Smooth muscle cell (in vitro differentiated cells): ENCODE measurements around the gene PSMD4. TPM values are rescaled to one million over a fixed set of nuclear protein-coding genes. Genes with fewer than 3 reads are reported as not detected.
A peak's percentile ranks its signal among the peaks of the same experiment; 100 is the strongest.

Source experiments
- DNase-seq: peaks from one replicate; lab custom pipeline; 2025; ENCODE audit not compliant: unreplicated experiment; lab: John Stamatoyannopoulos, UW
- H2AFZ ChIP-seq: fragments of 200-600 bp; sonication (generic); 2 replicates; pipeline ENCODE4 v1.6.0; 2016; ENCODE audit warnings: antibody characterized with exemption, low read depth, mild to moderate bottlenecking
- H3F3A ChIP-seq: fragments of 200-600 bp; sonication (generic); 2 replicates; pipeline ENCODE4 v1.6.0; 2017; ENCODE audit warnings: antibody characterized with exemption, low read depth
- H3K27ac ChIP-seq: fragments of 200-600 bp; sonication (generic); 2 replicates; pipeline ENCODE4 v1.5.1; 2016; ENCODE audit warnings: low read depth, mild to moderate bottlenecking
- H3K27me3 ChIP-seq: fragments of 200-600 bp; sonication (generic); 2 replicates; pipeline ENCODE4 v1.6.1; 2016; ENCODE audit warnings: low read depth, mild to moderate bottlenecking
- H3K36me3 ChIP-seq: fragments of 200-600 bp; sonication (generic); 2 replicates; pipeline ENCODE4 v1.5.1; 2016; ENCODE audit warnings: low read depth
- H3K4me1 ChIP-seq: fragments of 200-600 bp; sonication (generic); 2 replicates; pipeline ENCODE4 v1.5.1; 2016; ENCODE audit warnings: low read depth
- H3K4me2 ChIP-seq: fragments of 200-600 bp; sonication (generic); 2 replicates; pipeline ENCODE4 v1.6.0; 2016; ENCODE audit warnings: mild to moderate bottlenecking
- H3K4me3 ChIP-seq: fragments of 200-600 bp; sonication (generic); 2 replicates; pipeline ENCODE4 v1.5.1; 2016; ENCODE audit warnings: mild to moderate bottlenecking
- H3K79me2 ChIP-seq: fragments of 200-600 bp; sonication (generic); 2 replicates; pipeline ENCODE4 v1.6.0; 2016; ENCODE audit warnings: low read depth, mild to moderate bottlenecking
- H3K9ac ChIP-seq: fragments of 200-600 bp; sonication (generic); 2 replicates; pipeline ENCODE4 v1.6.0; 2016; ENCODE audit warnings: low read depth
- H3K9me3 ChIP-seq: fragments of 200-600 bp; sonication (generic); replicated peaks from 2 replicates; pipeline ENCODE4 v1.5.1; 2016; ENCODE audit warnings: low read depth
- H4K20me1 ChIP-seq: fragments of 200-600 bp; sonication (generic); 2 replicates; pipeline ENCODE4 v1.6.0; 2016; ENCODE audit warnings: low read depth
- CTCF ChIP-seq: fragments of 200-600 bp; sonication (generic); IDR thresholded peaks from 2 replicates; pipeline ENCODE4 v1.5.1; 2017; ENCODE audit warnings: borderline replicate concordance, mild to moderate bottlenecking, antibody characterized with exemption; ENCODE audit not compliant: insufficient read depth, poor library complexity, severe bottlenecking
- WGBS: methylation state at CpG from one replicate; pipeline ENCODE4 v1.1.7; 2016; ENCODE audit warnings: low lambda C conversion rate; 5-methylcytosine and 5-hydroxymethylcytosine counted together
- polyA plus RNA-seq: library from polyadenylated mRNA; unstranded; fragments of >200 nt; fragmentation: Nextera tagmentation; extraction: Ambion mirVana; gene quantifications from 2 replicates; pipeline ENCODE4 v1.2.1, GENCODE V29; 2016
- total RNA-seq: library from RNA; depleted of rRNA; stranded (reverse); fragments of >200 nt; gene quantifications from 2 replicates; pipeline ENCODE4 v1.2.3, GENCODE V29; 2014

Gene PSMD4
- total and polyA plus RNA-seq, 2 experiments from 2014 or later, result 109 to 198 TPM

DNA sequence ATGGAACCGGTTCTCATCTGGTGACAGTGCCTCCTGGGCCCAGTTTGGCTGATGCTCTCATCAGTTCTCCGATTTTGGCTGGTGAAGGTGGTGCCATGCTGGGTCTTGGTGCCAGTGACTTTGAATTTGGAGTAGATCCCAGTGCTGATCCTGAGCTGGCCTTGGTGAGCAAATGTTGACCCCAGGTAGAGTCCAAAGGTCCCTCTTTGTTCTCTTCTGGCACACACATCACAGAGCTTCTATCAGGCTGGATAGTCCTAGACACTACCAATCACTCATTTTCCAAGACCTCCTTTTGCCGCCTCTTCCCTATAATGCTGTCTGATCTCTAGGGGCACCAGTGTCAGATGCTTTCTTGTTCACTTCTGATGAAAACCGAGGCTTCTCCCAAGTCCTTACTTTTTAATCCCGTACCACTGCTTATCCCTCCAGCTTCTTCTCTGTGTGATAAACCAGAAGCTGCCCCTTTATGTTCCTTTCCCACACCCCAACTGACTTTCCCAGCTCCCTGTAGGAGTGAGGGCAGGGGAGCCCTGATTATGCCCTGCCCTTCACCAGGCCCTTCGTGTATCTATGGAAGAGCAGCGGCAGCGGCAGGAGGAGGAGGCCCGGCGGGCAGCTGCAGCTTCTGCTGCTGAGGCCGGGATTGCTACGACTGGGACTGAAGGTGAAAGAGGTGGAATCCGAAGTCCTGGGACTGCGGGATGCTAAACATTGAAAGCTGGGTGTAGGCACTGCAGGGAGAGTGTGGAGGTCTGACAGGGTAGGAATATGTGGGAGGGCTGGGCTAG is 11.1 kb downstream of the PSMD4 start:
- H3K27me3 ChIP-seq, result no peaks in the 10 kb centered on the region
- H3F3A ChIP-seq, result no peaks in the 10 kb centered on the region
- H3K4me2 ChIP-seq, result no peak overlapping the region
- no peak overlapping the region for H3K9ac ChIP-seq
- peaks cover 23% of the 10 kb centered on the region for H4K20me1 ChIP-seq
- peaks cover 12% of the 10 kb centered on the region for H3K36me3 ChIP-seq
- no peak overlapping the region for H2AFZ ChIP-seq
- WGBS, result 91% methylated on average over 14 of the region's 14 CpGs
- H3K27ac ChIP-seq, result no peak overlapping the region
- no peak for DNase-seq
- no peak overlapping the region for H3K4me3 ChIP-seq
- peaks cover 10% of the 10 kb centered on the region for H3K79me2 ChIP-seq
- no peaks in the 10 kb centered on the region for H3K4me1 ChIP-seq
- no peak for TF ChIP-seq CTCF
- H3K9me3 ChIP-seq, result no peaks in the 10 kb centered on the region

GRCh38 chr1:151266315-151266714 is 11.8 kb downstream of the PSMD4 start:
- 94% methylated on average over 3 of the region's 3 CpGs for WGBS
- H3K36me3 ChIP-seq, result peaks cover 12% of the 10 kb centered on the region

GRCh38 chr1:151266821-151267220 is 12.3 kb downstream of the PSMD4 start:
- no peak overlapping the region for H3K9ac ChIP-seq
- WGBS, result 87% methylated on average over 8 of the region's 8 CpGs
- TF ChIP-seq CTCF, result no peak
- H3F3A ChIP-seq, result no peaks in the 10 kb centered on the region
- H3K36me3 ChIP-seq, result peaks cover 12% of the 10 kb centered on the region
- no peak for DNase-seq
- no peaks in the 10 kb centered on the region for H3K9me3 ChIP-seq
- H3K4me2 ChIP-seq, result no peak overlapping the region
- no peak overlapping the region for H2AFZ ChIP-seq
- no peak overlapping the region for H3K4me3 ChIP-seq
- H4K20me1 ChIP-seq, result peaks cover 12% of the 10 kb centered on the region
- no peaks in the 10 kb centered on the region for H3K4me1 ChIP-seq
- peaks cover 3% of the 10 kb centered on the region for H3K79me2 ChIP-seq
- H3K27ac ChIP-seq, result no peak overlapping the region
- H3K27me3 ChIP-seq, result no peaks in the 10 kb centered on the region

More at GRCh38 chr1:151266315-151266714, 11.8 kb downstream of the PSMD4 start:
- Histone ChIP-seq H3K27me3 (no peaks in the 10 kb centered on the region), H3K9me3 (no peaks in the 10 kb centered on the region), H3K4me3 (no peak overlapping the region), H2AFZ (no peak overlapping the region), H3K79me2 (peaks cover 6% of the 10 kb centered on the region), H3K9ac (no peak overlapping the region), H3K27ac (no peak overlapping the region), H3K4me1 (no peaks in the 10 kb centered on the region), H3F3A (no peaks in the 10 kb centered on the region), H4K20me1 (peaks cover 18% of the 10 kb centered on the region), H3K4me2 (no peak overlapping the region)
- no peak for TF ChIP-seq CTCF
- DNase-seq, result no peak

DNA sequence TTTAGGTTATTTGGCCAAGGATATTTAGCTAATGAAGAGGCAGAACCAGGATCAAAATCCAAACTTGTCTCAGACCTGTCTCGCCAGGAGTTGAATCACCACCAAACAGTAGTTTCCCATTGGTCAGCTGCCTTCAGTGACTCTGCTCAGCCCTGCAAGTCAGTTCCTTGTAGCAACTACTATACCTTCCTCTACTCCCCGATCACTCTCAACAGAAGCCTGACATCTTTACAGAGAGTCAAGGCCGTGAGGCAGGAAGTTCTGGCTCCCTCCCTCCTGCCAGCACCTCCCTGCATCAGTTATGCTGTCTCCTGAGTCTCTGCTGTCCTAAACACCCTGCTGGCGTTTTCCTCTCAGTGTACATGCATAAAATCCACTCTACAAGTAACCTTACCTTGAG is 13.2 kb downstream of the PSMD4 start:
- no peak for DNase-seq
- whole genome bisulfite sequencing, result 91% methylated on average over 4 of the region's 4 CpGs
- Histone ChIP-seq H3K27me3 (no peaks in the 10 kb centered on the region), H3K4me2 (no peak overlapping the region), H3K9me3 (no peaks in the 10 kb centered on the region), H3F3A (no peaks in the 10 kb centered on the region), H3K79me2 (peaks cover 1% of the 10 kb centered on the region), H2AFZ (no peak overlapping the region), H4K20me1 (peaks cover 4% of the 10 kb centered on the region), H3K4me1 (no peaks in the 10 kb centered on the region), H3K36me3 (peaks cover 12% of the 10 kb centered on the region), H3K27ac (peak overlapping the region; percentile 38), H3K9ac (no peak overlapping the region), H3K4me3 (no peak overlapping the region)
- no peak for TF ChIP-seq CTCF
